Ascending aorta (tissue), 2 donors: ENCODE data around the gene BLOC1S6. TPM values are rescaled to one million over a fixed set of nuclear protein-coding genes. Genes with fewer than 3 reads are reported as not detected.

ENCODE experiments used
- DNase-seq, 2 donors: peaks; one replicate each; pipeline ENCODE4 v3.0.0-alpha.2; 2019; ENCODE audit warnings: low spot score in 2 of 2
- H3K27ac ChIP-seq, 2 donors: fragments of 200-600 bp; sonication (generic); one replicate each; pipeline ENCODE4 v1.5.1; 2016 to 2017; ENCODE audit warnings: mild to moderate bottlenecking in 1 of 2
- H3K27me3 ChIP-seq: fragments of 200-600 bp; sonication (generic); one replicate; pipeline ENCODE4 v1.5.1; 2017
- H3K36me3 ChIP-seq, 2 donors: fragments of 200-600 bp; sonication (generic); one replicate each; pipeline ENCODE4 v1.5.1; 2016
- H3K4me1 ChIP-seq, 2 donors: fragments of 200-600 bp; sonication (generic); one replicate each; pipeline ENCODE4 v1.5.1; 2016 to 2017; ENCODE audit warnings: mild to moderate bottlenecking in 1 of 2
- H3K4me3 ChIP-seq, 2 donors: fragments of 200-600 bp; sonication (generic); one replicate each; pipeline ENCODE4 v1.5.1; 2016 to 2017; ENCODE audit warnings: mild to moderate bottlenecking in 1 of 2
- H3K9me3 ChIP-seq, 2 donors: fragments of 200-600 bp; sonication (generic); one replicate each; pipeline ENCODE4 v1.5.1; 2016
- CTCF ChIP-seq, 3 experiments: fragments of 200-600 bp in 2 of 3; fragments of 450-650 bp in 1 of 3; sonication (generic) in 2 of 3; IDR thresholded peaks; one replicate each; pipeline ENCODE4 v1.5.1; 2016 to 2019; ENCODE audit warnings: antibody characterized with exemption in 3 of 3, mild to moderate bottlenecking in 1 of 3, moderate library complexity in 1 of 3
- intact Hi-C: fragments of 100-400 bp; cut with DNase I; formaldehyde crosslinking; loops from one replicate; pipeline ENCODE4 v1.15.1; 2023
- total RNA-seq: library from RNA; depleted of rRNA; stranded (reverse); fragments of >200 nt; gene quantifications from one replicate; pipeline ENCODE4 v1.1.0, GENCODE V29; 2016

Gene BLOC1S6
- total RNA-seq, 1 donor from 2014 or later, result 15.4 TPM

- intact Hi-C loops, result no loop called here
- H3K4me1 ChIP-seq, result no peaks in the 10 kb centered on the region
Observed at GRCh38 chr15:45555934-45556608, 31.1 kb upstream of the BLOC1S6 start.

GRCh38 chr15:45572617-45573016 is 14.6 kb upstream of the BLOC1S6 start:
- DNase-seq, result no peak

More at GRCh38 chr15:45555934-45556608, 31.1 kb upstream of the BLOC1S6 start:
- TF ChIP-seq CTCF (IDR thresholded peaks at IDR 0.05), result no peak
- DNase-seq, result no peak
- Histone ChIP-seq H3K9me3 (no peaks in the 10 kb centered on the region), H3K27me3 (no peaks in the 10 kb centered on the region), H3K36me3 (no peaks in the 10 kb centered on the region), H3K27ac (no peak overlapping the region), H3K4me3 (no peak overlapping the region)

GRCh38 chr15:45573961-45574629 is 13.1 kb upstream of the BLOC1S6 start:
- Histone ChIP-seq H3K4me3 (no peak overlapping the region), H3K27ac (no peak overlapping the region), H3K27me3 (no peaks in the 10 kb centered on the region), H3K9me3 (no peaks in the 10 kb centered on the region), H3K36me3 (no peaks in the 10 kb centered on the region), H3K4me1 (no peaks in the 10 kb centered on the region)
- intact Hi-C loops, result no loop called here
- TF ChIP-seq CTCF (IDR thresholded peaks at IDR 0.05), result peak in 1 of 3 experiments; percentile 6
- no peak for DNase-seq

More at GRCh38 chr15:45572617-45573016, 14.6 kb upstream of the BLOC1S6 start:
- no peak overlapping the region for H3K4me3 ChIP-seq
- no peak overlapping the region for H3K27ac ChIP-seq
- H3K36me3 ChIP-seq, result no peaks in the 10 kb centered on the region
- H3K9me3 ChIP-seq, result no peaks in the 10 kb centered on the region
- no peak for TF ChIP-seq CTCF (IDR thresholded peaks at IDR 0.05)
- no peaks in the 10 kb centered on the region for H3K27me3 ChIP-seq
- H3K4me1 ChIP-seq, result no peaks in the 10 kb centered on the region
- intact Hi-C loops, result no loop called here

- no peaks in the 10 kb centered on the region for H3K9me3 ChIP-seq
- H3K36me3 ChIP-seq, result no peaks in the 10 kb centered on the region
- no peak for TF ChIP-seq CTCF (IDR thresholded peaks at IDR 0.05)
- H3K27me3 ChIP-seq, result no peaks in the 10 kb centered on the region
- H3K4me1 ChIP-seq, result peaks cover 0 to 7% of the 10 kb centered on the region in 2 donors
- intact Hi-C loops, result no loop called here
- no peak for DNase-seq
- no peak overlapping the region for H3K27ac ChIP-seq
- no peak overlapping the region for H3K4me3 ChIP-seq
Observed at GRCh38 chr15:45581919-45582318, 5.3 kb upstream of the BLOC1S6 start.

- H3K4me1 ChIP-seq, result peaks cover 3 to 15% of the 10 kb centered on the region in 2 donors
- no peak for TF ChIP-seq CTCF (IDR thresholded peaks at IDR 0.05)
- H3K36me3 ChIP-seq, result no peaks in the 10 kb centered on the region
- H3K4me3 ChIP-seq, result no peak overlapping the region
- intact Hi-C loops, result no loop called here
- no peaks in the 10 kb centered on the region for H3K9me3 ChIP-seq
- no peak for DNase-seq
- no peaks in the 10 kb centered on the region for H3K27me3 ChIP-seq
- H3K27ac ChIP-seq, result no peak overlapping the region
Observed at GRCh38 chr15:45583731-45584639, 3.2 kb upstream of the BLOC1S6 start.
